HG02759 (cell line): ENCODE measurements around the gene MYH16.
"Not testable (repeated sequence)": the region's sequence is repeated elsewhere in the genome, so short reads cannot be mapped to it uniquely, and the experiment has no call there.

Experiments
- ATAC-seq: cut with Tn5 transposase; IDR thresholded peaks from one replicate; pipeline ENCODE4 v1.9.1; 2021; ENCODE audit warnings: mild to moderate bottlenecking, moderate library complexity; ENCODE audit not compliant: unreplicated experiment

MYH16 gene

DNA sequence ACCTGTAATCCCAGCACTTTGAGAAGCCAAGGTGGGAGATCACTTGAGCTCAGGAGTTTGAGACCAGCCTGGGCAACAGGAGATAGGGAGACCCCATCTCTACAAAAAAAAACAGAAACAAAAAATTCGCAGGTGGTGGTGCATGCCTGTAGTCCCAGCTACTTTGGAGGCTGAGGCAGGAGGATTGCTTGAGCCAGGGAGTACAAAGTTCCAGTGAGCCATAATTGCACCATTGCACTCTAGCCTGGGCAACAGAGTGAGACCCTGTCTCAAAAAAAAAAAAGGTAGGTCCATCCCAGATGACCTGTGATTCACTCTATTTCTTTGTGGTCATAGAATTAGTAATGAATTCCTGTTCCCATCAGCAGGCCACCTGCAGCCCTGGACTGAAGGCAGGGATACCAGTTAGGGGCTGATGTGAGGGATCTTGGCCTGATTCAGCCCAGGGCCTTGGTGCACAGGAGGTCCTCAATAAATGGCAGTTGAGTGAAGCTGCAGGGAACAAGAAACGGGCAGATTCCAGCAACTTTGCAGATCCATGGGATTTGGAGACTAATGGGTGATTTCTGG lies at the start of gene MYH16:
MYH16 (plus strand) TSS at position 364 of the 570 bp plus-strand sequence.
- ATAC-seq, result no peak

DNA sequence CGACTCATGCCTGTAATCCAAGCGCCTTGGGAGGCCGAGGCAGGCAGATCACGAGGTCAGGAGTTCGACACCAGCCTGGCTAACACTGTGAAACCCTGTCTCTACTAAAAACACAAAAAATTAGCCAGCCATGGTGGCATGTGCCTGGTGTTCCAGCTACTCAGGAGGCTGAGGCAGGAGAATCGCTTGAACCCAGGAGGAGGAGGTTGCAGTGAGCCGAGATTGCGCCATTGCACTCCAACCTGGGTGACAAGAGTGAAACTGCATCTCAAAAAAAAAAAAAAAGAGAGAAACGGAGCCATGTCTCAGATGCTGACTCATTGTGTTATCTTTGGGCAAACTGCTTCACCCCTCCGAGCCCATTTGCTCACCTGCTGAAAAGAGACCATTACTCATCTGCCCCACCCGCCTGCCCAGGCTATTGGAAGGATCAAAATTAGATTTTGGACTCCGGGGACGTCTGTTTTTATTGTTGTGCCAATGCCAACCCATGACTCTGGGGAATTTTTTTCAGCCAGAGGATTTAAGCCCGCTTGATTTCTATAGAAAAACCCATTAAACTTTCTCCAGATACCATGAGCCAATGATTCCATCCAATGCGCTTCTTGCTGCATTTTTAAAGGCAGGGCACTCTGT lies 48.3 kb upstream of the MYH16 start:
- not testable (repeated sequence) for ATAC-seq

DNA sequence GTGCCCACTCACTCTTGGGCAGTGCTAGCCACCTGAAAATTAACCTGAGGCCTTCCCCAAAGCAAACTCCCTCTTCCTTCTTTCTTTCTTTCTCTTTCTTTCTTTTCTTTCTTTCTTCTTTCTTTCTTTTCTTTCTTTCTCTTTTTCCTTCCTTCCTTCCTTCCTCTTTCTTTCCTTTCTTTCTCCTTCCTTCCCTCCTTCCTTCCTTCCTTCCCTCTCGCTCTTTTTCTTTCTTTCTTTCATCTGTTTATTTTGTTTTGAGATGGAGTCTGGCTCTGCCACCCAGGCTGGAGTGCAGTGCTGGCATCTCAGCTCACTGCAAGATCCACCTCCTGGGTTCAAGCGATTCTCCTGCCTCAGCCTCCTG lies 47.8 kb upstream of the MYH16 start:
- no peak for ATAC-seq

DNA sequence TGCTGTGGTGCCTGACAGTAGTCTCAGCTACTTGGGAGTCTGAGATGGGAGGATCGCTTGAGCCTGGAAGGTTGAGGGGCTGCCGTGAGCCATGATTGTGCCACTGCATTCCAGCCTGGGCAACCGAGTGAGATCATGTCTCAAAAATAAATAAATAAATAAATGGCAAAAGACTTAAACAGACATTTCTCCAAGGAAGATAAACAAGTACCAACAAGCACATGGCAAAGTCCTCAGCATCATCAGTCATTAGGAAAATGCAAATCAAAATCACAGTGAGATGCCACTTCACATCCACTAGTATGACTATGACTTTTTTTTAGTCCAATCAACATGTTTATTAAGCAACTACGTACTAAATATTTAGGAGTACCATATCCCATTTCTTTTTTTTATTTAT lies 43.4 kb upstream of the MYH16 start:
- no peak for ATAC-seq

DNA sequence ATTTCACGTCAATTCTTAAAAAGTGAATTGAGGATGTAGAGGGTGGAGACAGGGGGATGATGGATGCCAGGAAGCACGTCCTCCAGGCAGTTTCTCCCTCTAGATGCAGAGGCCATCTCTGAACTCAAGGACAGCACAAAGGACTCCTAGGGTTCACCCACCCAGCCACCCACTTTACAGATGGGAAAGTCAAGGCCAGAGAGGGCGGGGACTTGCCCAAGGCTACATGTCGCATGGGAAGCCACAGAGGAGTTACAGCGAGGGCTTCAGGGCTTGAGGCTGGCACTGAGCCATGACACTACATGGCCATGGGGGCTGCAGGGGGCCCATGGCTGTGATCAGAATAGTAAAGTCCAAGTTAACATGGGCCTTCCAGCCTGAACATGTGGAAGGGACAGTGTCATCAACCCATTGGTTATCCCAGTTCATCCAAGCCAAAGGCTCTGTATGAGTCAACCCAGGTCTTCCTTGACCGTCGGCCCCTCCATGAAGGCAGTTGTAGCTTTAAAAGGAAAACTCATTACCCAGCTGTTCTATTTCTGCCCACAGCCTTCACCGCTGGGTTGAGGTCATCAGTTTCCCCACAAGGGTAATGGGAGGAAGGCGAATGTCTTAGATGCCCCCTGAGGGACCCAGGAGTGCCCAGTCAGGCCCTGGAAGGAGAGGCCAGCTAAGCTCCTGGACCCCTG lies 40.4 kb upstream of the MYH16 start:
- no peak for ATAC-seq

DNA sequence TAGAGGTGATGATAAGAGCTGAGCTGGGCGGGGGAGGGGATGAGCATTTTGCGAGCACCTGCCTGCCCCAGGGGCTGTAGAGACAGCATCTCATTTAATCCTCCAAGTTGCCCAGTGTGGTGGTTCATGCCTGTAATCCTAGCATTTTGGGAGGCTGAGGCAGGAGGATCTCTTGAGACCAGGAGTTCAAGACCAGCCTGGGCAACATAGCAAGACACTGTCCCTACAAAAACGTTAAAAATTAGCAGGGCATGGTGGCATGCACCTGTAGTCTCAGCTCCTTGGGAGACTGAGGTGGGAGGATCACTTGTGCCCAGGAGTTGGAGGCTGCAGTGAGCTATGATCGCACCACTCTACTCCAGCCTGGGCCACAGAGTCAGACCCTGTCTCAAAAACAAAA lies 39.7 kb upstream of the MYH16 start:
- ATAC-seq, result not testable (repeated sequence)

DNA sequence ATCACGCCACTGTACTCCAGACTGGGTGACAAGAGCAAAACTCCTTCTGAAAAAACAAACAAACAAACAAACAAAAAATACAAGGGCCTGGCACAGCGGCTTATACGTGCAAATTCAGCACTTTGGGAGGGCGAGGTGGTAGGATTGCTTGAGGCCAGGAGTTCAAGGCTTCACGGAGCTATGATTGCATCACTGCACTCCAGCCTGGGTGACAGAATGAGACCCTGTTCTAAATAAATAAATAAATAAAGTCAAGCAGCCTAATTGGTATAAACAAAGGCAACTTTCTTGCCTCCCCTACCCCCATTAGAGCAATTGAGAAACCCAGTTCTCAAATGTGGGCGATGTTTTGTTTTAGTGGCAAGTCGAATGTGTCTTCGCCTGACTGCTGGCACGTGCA lies 38.5 kb upstream of the MYH16 start:
- no peak for ATAC-seq

DNA sequence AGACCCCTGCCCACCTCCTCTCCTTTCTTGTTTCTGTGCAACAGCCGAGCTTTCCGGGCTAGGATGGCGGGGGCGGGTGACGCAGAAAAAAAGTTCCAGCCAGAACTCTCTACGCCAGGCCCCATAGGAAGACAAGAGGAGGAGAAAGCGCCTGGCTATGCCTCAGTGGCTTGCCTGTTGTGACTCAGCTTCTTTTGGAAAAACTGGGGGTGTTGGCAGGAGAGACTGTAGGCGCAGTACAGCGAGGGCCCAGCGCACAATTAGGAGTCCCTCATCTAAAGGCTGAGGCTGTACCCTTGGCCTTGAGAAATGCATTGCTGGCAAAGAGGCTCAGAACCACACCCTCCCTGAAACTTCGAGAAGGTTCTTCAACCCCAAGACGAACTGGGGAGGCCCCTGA lies 36.7 kb upstream of the MYH16 start:
- ATAC-seq, result no peak

DNA sequence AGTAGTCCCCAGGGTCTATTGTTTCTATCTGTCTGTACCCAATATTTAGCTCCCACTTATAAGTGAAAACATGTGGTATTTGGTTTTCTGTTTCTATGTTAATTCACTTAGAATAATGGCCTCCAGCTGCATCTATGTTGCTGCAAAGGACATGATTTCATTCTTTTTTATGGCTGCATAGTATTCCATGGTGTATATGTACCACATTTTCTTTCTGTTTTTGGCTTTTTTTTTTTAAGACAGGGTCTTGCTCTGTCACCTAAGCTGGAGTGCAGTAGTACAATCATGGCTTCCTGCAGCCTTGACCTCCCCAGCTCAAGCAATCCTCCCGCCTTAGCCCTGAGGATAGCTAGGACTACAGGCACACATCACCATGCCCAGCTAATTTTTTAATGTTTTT lies 34.8 kb upstream of the MYH16 start:
- ATAC-seq, result not testable (repeated sequence)

DNA sequence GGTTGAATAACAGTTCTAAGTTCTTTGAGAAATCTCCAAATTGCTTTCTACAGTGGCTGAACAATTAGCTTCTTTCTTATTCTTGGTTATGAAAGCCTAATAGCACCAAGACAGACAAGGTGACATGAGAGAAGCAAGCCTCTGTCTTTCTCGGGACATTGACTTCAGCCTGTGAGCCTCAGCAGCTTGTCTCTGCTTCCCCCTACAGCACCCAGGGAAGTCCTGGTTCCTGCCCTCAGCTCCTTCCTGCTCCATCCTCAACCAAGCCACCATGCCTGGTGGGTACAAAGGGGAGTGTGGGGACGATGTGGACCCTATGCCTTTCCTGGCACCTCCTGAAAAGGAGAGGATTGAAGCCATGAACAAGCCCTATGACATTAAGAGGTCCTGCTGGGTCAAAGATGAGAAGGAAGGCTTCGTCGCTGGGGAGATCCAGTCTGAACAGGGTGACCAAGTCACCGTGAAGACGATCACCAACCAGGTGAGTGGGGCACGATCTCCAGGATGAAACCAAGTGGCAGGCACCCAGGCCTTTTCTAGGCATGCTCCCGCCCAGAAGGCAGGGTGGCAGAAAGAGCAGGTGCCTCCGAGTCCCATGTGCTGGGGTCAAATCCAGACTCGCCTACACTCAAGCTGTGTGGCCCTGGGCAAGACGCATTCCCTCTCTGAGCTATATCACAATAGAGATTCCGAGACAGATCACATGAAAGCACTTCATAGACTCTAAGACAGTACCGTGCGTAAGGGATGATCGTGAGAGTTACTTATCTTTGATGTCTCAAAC lies 33.9 kb upstream of the MYH16 start:
- ATAC-seq, result no peak

DNA sequence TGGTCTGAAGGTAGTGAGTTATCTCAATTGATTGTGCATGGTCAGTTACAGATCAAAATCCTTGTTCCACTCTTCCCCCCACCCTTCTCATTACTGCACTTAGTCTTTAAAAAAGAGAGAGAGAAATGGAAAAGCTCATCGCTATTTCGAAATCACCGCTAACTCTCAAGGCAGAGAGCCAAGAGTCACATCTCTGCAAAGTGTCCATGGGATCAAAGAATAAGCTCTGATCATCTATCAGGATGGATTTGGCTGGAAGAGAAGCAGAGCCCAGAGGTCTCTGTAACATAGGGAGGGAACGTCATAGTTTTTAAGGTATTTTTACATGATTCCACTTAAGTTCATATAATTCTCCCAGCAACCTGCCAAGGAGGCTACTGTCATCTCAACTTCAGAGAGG lies 30.0 kb upstream of the MYH16 start:
- no peak for ATAC-seq

DNA sequence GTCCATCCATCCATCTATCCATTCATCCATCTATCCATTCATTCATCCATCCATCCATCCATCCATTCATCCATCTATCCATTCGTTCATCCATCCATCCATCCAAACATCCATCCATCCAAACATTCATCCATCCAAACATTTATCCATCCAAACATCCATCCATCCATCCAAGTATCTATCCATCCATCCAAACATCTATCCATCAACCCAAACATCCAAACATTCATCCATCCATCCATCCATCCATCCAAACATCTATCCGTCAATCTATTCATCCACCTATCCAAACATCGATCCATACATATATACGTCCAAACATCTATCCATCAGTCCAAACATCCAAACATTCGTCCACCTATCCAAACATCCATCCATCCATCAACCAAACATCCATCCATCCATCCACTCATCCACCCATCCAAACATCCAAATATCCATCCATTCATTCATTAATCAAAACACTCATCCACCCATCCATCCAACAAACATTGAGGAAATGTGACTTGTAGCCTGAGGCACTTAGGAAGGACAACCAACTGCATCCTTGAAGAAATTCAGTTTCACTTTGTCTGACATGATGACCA lies 28.8 kb upstream of the MYH16 start:
- ATAC-seq, result no peak

DNA sequence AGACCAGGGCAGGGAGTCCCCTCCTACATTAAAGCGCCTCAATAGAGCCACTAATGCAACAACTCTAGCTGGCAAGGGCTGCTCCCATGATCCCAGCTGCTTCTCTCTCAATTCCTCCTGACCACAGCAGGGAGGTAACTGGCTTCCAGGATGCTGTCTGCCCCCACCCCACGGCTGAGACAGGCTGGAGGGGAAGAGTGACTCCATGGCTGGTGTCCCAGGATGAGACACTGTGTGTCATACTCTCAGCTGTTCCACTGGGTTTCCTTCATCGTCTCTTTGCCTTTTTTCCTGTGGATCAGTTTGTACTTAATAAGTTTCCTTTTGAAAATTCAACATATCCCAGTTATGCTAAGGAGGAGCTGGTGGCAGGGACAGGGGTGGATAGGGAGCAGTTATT lies 27.7 kb upstream of the MYH16 start:
- no peak for ATAC-seq

DNA sequence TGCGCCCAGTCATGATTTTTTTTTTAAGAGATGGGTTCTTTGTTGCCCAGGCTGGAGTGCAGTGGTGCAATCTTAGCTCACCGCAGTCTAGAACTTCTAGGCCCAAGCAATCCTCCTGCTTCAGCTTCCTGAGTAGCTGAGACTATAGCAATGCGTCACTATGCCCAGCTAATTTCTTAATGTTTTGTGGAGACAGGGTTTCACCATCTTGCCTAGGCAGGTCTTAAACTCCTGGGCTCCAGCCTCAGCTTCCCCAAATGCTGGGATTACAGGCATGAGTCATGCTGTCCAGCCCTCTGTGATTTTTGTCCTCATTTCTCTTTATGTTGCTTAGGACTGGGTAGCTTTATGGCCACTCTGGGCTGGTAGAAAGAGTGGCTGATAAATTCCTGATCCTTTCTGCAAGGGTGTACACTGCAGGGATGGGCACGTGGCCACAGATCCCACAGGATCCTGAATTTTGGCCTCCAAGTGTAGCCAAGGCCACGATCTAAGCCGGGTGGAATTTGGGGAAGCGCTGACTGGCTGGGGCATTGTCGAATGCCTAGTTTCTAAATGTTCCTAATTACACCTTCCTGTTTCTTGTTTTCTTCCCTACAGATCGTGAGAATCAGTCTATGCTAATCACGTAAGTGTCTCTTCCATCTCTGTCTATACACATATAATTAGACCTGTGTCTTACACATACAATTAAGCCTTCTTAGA lies 24.1 kb upstream of the MYH16 start:
- no peak for ATAC-seq

DNA sequence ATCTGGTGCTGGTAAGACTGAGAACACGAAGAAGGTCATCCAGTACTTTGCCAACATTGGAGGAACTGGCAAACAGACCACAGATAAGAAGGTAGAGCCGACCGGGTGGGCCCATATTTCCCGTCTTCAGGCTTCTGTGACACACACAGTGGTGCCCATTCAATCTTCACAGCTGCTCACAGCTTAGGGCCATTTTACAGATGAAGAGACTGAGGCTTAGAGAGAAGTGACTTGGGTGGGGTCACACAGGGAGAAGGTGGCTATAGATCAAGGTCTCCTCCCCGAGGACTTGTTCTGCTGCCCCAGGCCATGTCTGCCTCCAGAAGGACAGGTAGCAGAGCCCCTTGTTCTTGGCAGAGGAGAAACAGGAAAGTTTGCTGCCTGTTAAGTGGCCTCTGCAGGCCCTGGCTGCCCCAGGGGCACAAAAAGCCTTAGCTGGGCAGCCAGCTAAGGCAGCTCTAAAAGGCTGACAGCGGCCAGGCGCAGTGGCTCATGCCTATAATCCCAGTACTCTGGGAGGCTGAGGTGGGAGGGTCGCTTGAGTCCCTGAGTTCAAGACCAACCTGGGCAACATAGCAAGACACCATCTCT lies 22.6 kb upstream of the MYH16 start:
- no peak for ATAC-seq

DNA sequence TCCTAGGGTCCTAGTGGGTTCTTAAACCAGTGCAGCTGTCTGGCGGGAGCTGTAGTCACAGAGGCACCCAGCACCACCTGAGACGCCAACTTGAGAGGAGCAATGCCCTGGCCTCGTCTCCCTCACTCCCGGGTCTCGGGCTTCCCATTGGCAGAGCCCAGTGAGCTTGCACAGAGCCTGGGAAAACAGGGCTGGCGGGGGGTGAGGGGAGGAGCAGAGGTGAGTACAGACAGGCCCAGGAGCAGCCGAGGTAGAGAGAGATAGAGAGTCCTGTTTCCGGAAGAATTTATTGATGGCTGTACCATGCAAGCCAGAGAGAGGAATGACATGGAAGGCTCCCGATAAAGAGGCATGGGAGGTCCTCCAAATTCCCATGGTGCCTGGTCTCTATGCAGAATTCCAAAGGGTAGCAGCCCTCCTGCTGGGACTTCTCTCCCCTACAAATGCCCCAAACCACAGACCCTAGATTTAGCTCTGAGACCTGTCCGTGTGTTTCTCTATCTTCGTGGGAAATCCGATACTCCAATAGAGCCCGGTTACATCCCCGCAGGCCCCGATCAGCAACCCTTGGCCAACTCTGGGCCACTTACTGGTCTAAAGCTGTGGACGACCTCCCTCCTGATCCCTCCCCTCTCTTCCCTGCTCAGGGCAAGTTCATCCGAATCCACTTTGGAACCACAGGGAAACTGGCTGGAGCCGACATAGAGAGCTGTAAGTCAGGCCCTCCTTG lies 20.3 kb upstream of the MYH16 start:
- no peak for ATAC-seq

DNA sequence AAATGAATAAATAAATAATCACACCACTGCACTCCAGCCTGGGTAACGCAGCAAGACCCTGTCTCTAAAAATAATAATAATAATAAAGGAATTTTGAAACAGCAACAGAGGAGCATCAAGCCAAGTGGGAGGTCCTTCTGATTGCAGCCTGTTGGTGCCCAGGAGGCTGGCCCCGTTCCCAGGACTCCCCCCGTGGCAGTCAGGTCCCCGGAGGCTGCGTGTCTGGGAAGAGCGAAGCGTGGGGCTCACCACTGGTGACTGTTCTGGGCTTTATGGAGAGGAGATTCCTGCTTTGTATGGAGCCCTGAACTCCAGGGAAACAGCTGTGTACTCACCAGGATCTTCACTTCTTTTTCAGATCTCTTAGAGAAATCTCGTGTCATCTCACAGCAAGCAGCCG lies 19.3 kb upstream of the MYH16 start:
- ATAC-seq, result no peak

DNA sequence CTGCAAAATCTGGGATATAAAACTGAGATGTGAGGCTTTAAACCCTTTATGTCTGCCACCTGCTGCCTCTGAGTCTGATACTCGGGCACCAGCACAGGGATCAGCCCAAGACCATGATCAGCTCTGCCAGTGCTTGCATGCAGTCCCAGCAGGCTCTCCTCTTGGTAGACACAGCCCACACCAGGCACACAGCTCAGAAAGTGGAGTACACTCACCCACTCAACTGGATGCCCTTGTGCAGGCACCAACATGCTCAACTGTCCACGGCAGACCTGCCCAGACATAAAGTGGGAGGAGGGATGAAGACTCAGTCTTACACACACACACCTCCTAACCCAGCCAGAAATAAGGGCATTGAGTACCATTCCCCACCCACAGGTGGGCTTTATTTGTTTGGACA lies 18.2 kb upstream of the MYH16 start:
- no peak for ATAC-seq

DNA sequence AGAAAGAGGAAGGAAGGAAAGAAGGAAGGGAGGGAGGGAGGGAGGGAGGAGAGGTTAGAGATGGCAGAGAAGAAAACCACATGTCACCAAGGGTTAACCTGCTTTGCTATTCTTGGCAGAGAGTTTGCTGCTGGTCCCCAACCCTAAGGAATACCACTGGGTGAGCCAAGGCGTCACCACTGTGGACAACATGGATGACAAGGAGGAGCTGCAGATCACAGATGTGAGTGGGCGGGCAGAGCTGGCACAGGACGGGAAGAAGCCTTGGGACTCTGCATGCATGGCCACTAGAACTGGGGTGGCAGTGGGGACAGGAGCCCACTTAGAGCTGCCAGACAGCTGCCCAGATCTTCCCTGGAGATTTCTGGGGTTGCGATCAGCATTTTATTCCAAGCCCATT lies 17.2 kb upstream of the MYH16 start:
- no peak for ATAC-seq

DNA sequence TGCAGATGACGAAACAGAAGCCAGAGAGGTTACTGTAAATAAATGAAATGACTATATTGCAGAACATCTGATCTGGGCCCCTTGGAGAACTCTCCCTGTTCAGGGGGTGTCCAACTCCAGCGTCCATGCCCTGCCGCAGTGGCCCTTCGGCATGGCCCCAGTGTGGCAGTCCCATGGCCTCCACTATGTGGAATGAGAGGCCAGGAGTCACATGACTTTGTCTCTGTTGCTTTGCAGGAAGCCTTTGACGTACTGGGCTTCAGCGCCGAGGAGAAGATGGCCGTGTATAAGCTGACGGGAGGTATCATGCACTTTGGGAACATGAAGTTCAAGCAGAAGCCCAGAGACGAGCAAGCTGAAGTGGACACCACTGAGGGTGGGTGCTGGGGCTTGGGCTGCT lies 15.6 kb upstream of the MYH16 start:
- ATAC-seq, result no peak
